HepG2 (cell line): ENCODE measurements around the gene EFNA3. TPM values are rescaled to one million over a fixed set of nuclear protein-coding genes. Genes with fewer than 3 reads are reported as not detected.
A peak's percentile ranks its signal among the peaks of the same experiment; 100 is the strongest.

Source experiments
- BRF2 ChIP-seq: sonication (generic); formaldehyde crosslinking; IDR thresholded peaks from 2 replicates; pipeline ENCODE4 v1.8.1; 2022; ENCODE audit warnings: mild to moderate bottlenecking, missing genetic modification reagents
- CBFB ChIP-seq: sonication (generic); formaldehyde crosslinking; IDR thresholded peaks from 2 replicates; pipeline ENCODE4 v1.4.0; 2020; ENCODE audit warnings: missing genetic modification reagents
- EP300 ChIP-seq, 3 experiments: sonication (generic) in 1 of 3; formaldehyde crosslinking in 1 of 3; IDR thresholded peaks; 2 replicates each; pipeline versions ENCODE4 v1.5.1 to v1.6.1; 2011 to 2020; ENCODE audit warnings: low read depth in 2 of 3, low read length in 2 of 3, borderline replicate concordance in 1 of 3, improper control_type of control experiment in 1 of 3, mild to moderate bottlenecking in 1 of 3, missing genetic modification reagents in 1 of 3, moderate library complexity in 1 of 3
- FOXO1 ChIP-seq: sonication (generic); formaldehyde crosslinking; IDR thresholded peaks from 2 replicates; pipeline ENCODE4 v1.4.0; 2020; ENCODE audit warnings: missing genetic modification reagents
- GMEB1 ChIP-seq: sonication (generic); formaldehyde crosslinking; IDR thresholded peaks from 2 replicates; pipeline ENCODE4 v1.5.1; 2020; ENCODE audit warnings: missing genetic modification reagents, mild to moderate bottlenecking, borderline replicate concordance
- MXD1 ChIP-seq: sonication (generic); formaldehyde crosslinking; IDR thresholded peaks from 2 replicates; pipeline ENCODE4 v1.4.0; 2020; ENCODE audit warnings: mild to moderate bottlenecking, missing genetic modification reagents
- NR2C2 ChIP-seq: sonication (generic); formaldehyde crosslinking; IDR thresholded peaks from 2 replicates; pipeline ENCODE4 v1.4.0; 2020; ENCODE audit warnings: missing genetic modification reagents, mild to moderate bottlenecking, moderate library complexity, borderline replicate concordance
- REST ChIP-seq, 2 experiments: IDR thresholded peaks; 2 replicates each; pipeline ENCODE4 v1.6.1; 2011 to 2012; ENCODE audit warnings: low read length in 2 of 2, borderline replicate concordance in 1 of 2, low read depth in 1 of 2, mild to moderate bottlenecking in 1 of 2, moderate library complexity in 1 of 2
- SAP130 ChIP-seq: IDR thresholded peaks from 2 replicates; pipeline ENCODE4 v1.6.1; 2016; ENCODE audit warnings: low read depth
- SKIL ChIP-seq: sonication (generic); formaldehyde crosslinking; IDR thresholded peaks from 2 replicates; pipeline ENCODE4 v1.8.0; 2022; ENCODE audit warnings: missing genetic modification reagents, mild to moderate bottlenecking, moderate library complexity, borderline replicate concordance
- U2AF1 ChIP-seq: fragments of 200-400 bp; formaldehyde crosslinking; optimal IDR thresholded peaks from 2 replicates; pipeline ENCODE3; 2017; ENCODE audit warnings: mild to moderate bottlenecking, low read depth, low read length
- ZNF513 ChIP-seq: sonication (generic); formaldehyde crosslinking; conservative IDR thresholded peaks from 2 replicates; pipeline ENCODE4 v1.5.0; 2020; ENCODE audit warnings: missing genetic modification reagents
- ZNF576 ChIP-seq: sonication (generic); formaldehyde crosslinking; IDR thresholded peaks from 2 replicates; pipeline ENCODE4 v1.4.0; 2020; ENCODE audit warnings: mild to moderate bottlenecking, missing genetic modification reagents
- polyA plus RNA-seq, 8 experiments: library from polyadenylated mRNA; depleted of rRNA in 3 of 8; stranded (reverse) in 7 of 8; unstranded in 1 of 8; fragments of >200 nt; fragmentation: Illumina TruSeq in 4 of 8; extraction: Trizol in 4 of 8; gene quantifications; 2 replicates each; pipeline versions ENCODE4 v1.2.1 to v1.2.3, GENCODE V29; 2011 to 2016; ENCODE audit warnings: low read depth in 4 of 8, missing spikeins in 1 of 8, mixed read lengths in 1 of 8; ENCODE audit not compliant: insufficient read depth in 1 of 8
- total RNA-seq, 5 experiments: library from RNA; depleted of rRNA; stranded (reverse); fragments of >200 nt; fragmentation: Illumina TruSeq; extraction: Trizol; gene quantifications; 2 replicates each; pipeline ENCODE4 v1.2.3, GENCODE V29; 2016; ENCODE audit warnings: low read depth in 1 of 5

The EFNA3 gene
- total and polyA plus RNA-seq, 2 of the 13 experiments (the other 11 are each of a cell fraction or from before 2014, with no cell fraction given), result 1.0 to 5.7 TPM

GRCh38 chr1:155135415-155136028 is 56.9 kb downstream of the EFNA3 start, which contains the start of gene SLC50A1 (continued):
- no peak for TF ChIP-seq MXD1 (CRISPR knock-in tag)
- peak in 1 of 2 experiments; percentile 6; a peak in 1 of 4 replicates for TF ChIP-seq REST (IDR thresholded peaks at IDR 0.05; ENCODE audit: borderline replicate concordance in 1 of 2, low read depth in 1 of 2, low read length in 2 of 2)
- TF ChIP-seq BRF2, result 0 out of 2 replicates have a peak, but pooled peaks have one; percentile 43
- peak; percentile 65; the same call in 1 of the 2 replicates for TF ChIP-seq CBFB (CRISPR knock-in tag)
- TF ChIP-seq FOXO1 (CRISPR knock-in tag), result peak; percentile 22; the same call in 1 of the 2 replicates
- TF ChIP-seq EP300 (IDR thresholded peaks at IDR 0.05; ENCODE audit: low read depth in 2 of 2, low read length in 2 of 2), result no peak; a peak in 1 of 4 replicates
- no peak for TF ChIP-seq EP300 (CRISPR knock-in tag; IDR thresholded peaks at IDR 0.05; ENCODE audit: borderline replicate concordance)
- peak; percentile 59 for TF ChIP-seq SAP130 (CRISPR knock-in tag)
- peak; percentile 90 for TF ChIP-seq GMEB1 (CRISPR knock-in tag)
- no peak for TF ChIP-seq U2AF1
- peak; percentile 77 for TF ChIP-seq NR2C2 (CRISPR knock-in tag)
- TF ChIP-seq ZNF513 (CRISPR knock-in tag), result no peak
- no peak for TF ChIP-seq ZNF576 (CRISPR knock-in tag)
- TF ChIP-seq SKIL, result peak; percentile 11; the same call in 1 of the 2 replicates
